Calu3 (cell line): ENCODE results near the gene RGSL1. TPM values are rescaled to one million over a fixed set of nuclear protein-coding genes. Genes with fewer than 3 reads are reported as not detected.

ENCODE experiments used
- BruUV-seq: library from RNA; stranded (reverse); fragments of 400-500 nt; replicated peaks from 2 replicates; lab custom pipeline; 2021; lab: Mats Ljungman, UMichigan
- CTCF ChIA-PET: fragments of 300-600 bp; sonication (Branson Sonifier 250); formaldehyde crosslinking; loops from one replicate; lab custom pipeline; 2022; ENCODE audit warnings: antibody characterized with exemption; lab: Charles Lee
- DNase-seq: peaks from one replicate; pipeline ENCODE4 v3.0.0; 2022
- H3K27ac Mint-ChIP-seq: one replicate; pipeline ENCODE4 v1.8.0; 2022; ENCODE audit warnings: mixed read lengths; ENCODE audit not compliant: unreplicated experiment
- H3K27me3 Mint-ChIP-seq: one replicate; pipeline ENCODE4 v1.8.0; 2022; ENCODE audit warnings: mixed read lengths; ENCODE audit not compliant: unreplicated experiment
- H3K36me3 Mint-ChIP-seq: one replicate; pipeline ENCODE4 v1.8.0; 2022; ENCODE audit warnings: mild to moderate bottlenecking, moderate library complexity, mixed read lengths; ENCODE audit not compliant: insufficient read depth, unreplicated experiment
- H3K4me1 Mint-ChIP-seq: one replicate; pipeline ENCODE4 v1.8.0; 2022; ENCODE audit warnings: mild to moderate bottlenecking, low read depth, mixed read lengths; ENCODE audit not compliant: unreplicated experiment
- H3K4me3 Mint-ChIP-seq: one replicate; pipeline ENCODE4 v1.8.0; 2022; ENCODE audit warnings: mild to moderate bottlenecking, low read depth, moderate library complexity, mixed read lengths; ENCODE audit not compliant: unreplicated experiment
- H3K9me3 Mint-ChIP-seq: one replicate; pipeline ENCODE4 v1.8.0; 2022; ENCODE audit warnings: low read depth, mixed read lengths; ENCODE audit not compliant: unreplicated experiment
- intact Hi-C: fragments of 100-400 bp; cut with micrococcal nuclease; formaldehyde crosslinking; loops from one replicate; pipeline ENCODE4 v1.10.0; 2022; ENCODE audit not compliant: unreplicated experiment
- total RNA-seq: library from RNA; stranded (reverse); gene quantifications from 2 replicates; pipeline ENCODE4 v1.2.3, GENCODE V29; 2022
- TF ChIP-seq, protein P1 (sequence below): fragments of 200-600 bp; IDR thresholded peaks from one replicate; pipeline ENCODE4 v1.8.0; 2022; ENCODE audit warnings: antibody characterized with exemption; ENCODE audit not compliant: unreplicated experiment

Gene RGSL1
- total RNA-seq, 1 experiment from 2014 or later: not detected

DNA sequence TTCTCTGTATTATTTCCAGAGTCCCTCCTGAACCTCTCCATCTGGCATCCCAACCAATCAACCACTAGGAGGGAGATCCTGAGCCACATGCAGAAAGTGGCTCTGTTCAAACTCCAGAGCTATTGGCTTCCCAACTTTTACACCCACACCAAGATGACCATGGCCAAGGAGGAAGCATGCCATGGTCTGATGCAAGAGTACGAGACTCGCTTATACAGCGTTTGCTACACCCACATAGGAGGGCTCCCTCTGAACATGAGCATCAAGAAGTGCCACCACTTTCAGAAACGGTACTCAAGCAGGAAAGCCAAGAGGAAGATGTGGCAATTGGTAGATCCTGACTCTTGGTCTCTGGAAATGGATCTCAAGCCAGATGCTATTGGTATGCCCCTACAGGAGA is 23.6 kb downstream of the RGSL1 start:
- TF ChIP-seq, protein P1, sequence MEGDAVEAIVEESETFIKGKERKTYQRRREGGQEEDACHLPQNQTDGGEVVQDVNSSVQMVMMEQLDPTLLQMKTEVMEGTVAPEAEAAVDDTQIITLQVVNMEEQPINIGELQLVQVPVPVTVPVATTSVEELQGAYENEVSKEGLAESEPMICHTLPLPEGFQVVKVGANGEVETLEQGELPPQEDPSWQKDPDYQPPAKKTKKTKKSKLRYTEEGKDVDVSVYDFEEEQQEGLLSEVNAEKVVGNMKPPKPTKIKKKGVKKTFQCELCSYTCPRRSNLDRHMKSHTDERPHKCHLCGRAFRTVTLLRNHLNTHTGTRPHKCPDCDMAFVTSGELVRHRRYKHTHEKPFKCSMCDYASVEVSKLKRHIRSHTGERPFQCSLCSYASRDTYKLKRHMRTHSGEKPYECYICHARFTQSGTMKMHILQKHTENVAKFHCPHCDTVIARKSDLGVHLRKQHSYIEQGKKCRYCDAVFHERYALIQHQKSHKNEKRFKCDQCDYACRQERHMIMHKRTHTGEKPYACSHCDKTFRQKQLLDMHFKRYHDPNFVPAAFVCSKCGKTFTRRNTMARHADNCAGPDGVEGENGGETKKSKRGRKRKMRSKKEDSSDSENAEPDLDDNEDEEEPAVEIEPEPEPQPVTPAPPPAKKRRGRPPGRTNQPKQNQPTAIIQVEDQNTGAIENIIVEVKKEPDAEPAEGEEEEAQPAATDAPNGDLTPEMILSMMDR: no peak
- no peak for DNase-seq
- Mint-ChIP-seq H3K9me3 (no peaks in the 10 kb centered on the region), H3K27me3 (peaks cover 91% of the 10 kb centered on the region), H3K27ac (no peak overlapping the region), H3K4me1 (no peaks in the 10 kb centered on the region), H3K36me3 (no peaks in the 10 kb centered on the region), H3K4me3 (no peak overlapping the region)
- intact Hi-C loops: no loop called here
- BruUV-seq: no TSS peak
- CTCF ChIA-PET: no interaction called here

DNA sequence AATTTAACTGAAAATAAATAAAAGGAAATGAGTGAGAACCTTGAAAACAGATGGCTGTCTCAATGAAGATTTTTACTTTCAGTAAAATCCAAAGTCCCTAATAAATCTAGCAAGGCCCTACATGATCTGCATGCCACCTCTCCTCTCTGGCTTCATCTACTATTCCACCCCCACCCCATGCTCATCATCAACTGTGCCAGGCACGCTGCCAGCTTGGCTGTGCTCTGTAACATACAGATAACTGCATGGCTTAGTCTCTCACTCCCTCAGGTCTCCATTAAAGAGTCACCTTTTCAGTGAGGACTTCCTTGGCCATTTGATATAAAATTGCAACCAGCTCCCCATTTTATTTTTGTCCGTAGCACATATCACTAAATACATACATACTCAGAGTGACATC is 26.7 kb downstream of the RGSL1 start:
- Mint-ChIP-seq H3K27me3 (peaks cover 67% of the 10 kb centered on the region), H3K4me1 (no peaks in the 10 kb centered on the region), H3K27ac (no peak overlapping the region), H3K36me3 (no peaks in the 10 kb centered on the region), H3K9me3 (no peaks in the 10 kb centered on the region), H3K4me3 (no peak overlapping the region)
- CTCF ChIA-PET: no interaction called here
- intact Hi-C loops: no loop called here
- TF ChIP-seq, protein P1: no peak
- BruUV-seq: no TSS peak
- DNase-seq: no peak

DNA sequence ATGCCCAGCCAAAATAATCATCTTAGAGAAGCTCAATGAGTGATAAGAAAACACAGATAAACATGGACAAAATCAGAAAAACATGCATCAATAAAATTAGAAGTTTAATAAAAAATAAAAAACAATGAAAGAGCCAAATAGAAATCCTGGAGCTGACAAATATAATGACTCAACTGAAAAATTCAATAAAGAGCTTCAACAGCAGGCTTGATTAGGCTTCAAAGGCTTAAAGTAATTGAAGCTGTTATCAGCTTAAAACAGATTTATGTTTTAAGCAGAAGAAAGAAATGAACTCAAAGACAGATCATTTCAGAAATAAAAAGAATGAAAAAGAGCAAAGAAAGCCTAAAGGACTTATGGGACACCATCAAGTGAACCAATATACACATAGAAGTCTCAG is 28.3 kb downstream of the RGSL1 start:
- Mint-ChIP-seq H3K27me3 (peaks cover 51% of the 10 kb centered on the region), H3K27ac (no peak overlapping the region), H3K9me3 (no peaks in the 10 kb centered on the region), H3K4me3 (no peak overlapping the region), H3K36me3 (no peaks in the 10 kb centered on the region), H3K4me1 (no peaks in the 10 kb centered on the region)
- BruUV-seq: no TSS peak
- intact Hi-C loops: no loop called here
- TF ChIP-seq, protein P1: no peak
- no peak for DNase-seq
- CTCF ChIA-PET: no interaction called here

DNA sequence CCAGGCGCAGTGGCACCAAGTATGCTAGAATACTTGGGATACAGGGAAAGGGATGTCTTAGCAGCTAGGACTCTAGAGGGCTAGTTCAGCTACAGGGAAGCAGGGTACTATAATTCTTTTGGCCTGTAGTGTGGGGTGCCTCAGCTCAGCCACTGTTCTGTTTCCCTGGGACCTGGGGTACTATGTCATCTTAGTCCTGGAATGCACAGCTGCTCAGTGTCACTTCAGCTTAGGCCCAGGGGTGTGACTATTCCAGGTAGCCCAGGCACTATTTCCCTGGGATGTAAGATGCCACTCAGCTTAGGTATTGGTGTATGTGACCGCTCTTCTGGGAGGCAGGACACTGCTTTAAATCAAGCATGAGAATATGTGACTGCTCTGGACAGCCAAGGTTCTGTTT is 34.1 kb downstream of the RGSL1 start:
- Mint-ChIP-seq H3K4me1 (no peaks in the 10 kb centered on the region), H3K4me3 (no peak overlapping the region), H3K9me3 (no peaks in the 10 kb centered on the region), H3K36me3 (no peaks in the 10 kb centered on the region), H3K27me3 (peaks cover 17% of the 10 kb centered on the region), H3K27ac (no peak overlapping the region)
- intact Hi-C loops: no loop called here
- DNase-seq: no peak
- CTCF ChIA-PET: interaction anchor here (1.3 kb wide), 1 partner anchor 298 kb away, joined by 3 read pairs; no protein-coding TSS in a partner anchor
- TF ChIP-seq, protein P1: no peak
- BruUV-seq: no TSS peak
